Activated naive CD4-positive, alpha-beta T cell treated with anti-CD3 and anti-CD28 coated beads, Interleukin-2, amount 10 ng/mL, durations not matched to agents 7 days and 5 days (primary cell): Measurements from ENCODE around the gene ELOVL5.
A peak's percentile ranks its signal among the peaks of the same experiment; 100 is the strongest.

Source experiments
- CTCF ChIA-PET: fragments of 350-600 bp; sonication (Branson Sonifier 250); formaldehyde crosslinking; loops from one replicate; lab custom pipeline; 2021; ENCODE audit warnings: antibody characterized with exemption; lab: Charles Lee
- DNase-seq: peaks from one replicate; pipeline ENCODE4 v3.0.0-alpha.2; 2020
- H3K27ac Mint-ChIP-seq: one replicate; pipeline ENCODE4 v1.8.0; 2021; ENCODE audit warnings: mild to moderate bottlenecking, moderate library complexity, mixed read lengths
- H3K27me3 Mint-ChIP-seq: one replicate; pipeline ENCODE4 v1.8.0; 2021; ENCODE audit warnings: mild to moderate bottlenecking, mixed read lengths
- H3K36me3 Mint-ChIP-seq: one replicate; pipeline ENCODE4 v1.8.0; 2021; ENCODE audit warnings: mixed read lengths
- H3K4me1 Mint-ChIP-seq: one replicate; pipeline ENCODE4 v1.8.0; 2021; ENCODE audit warnings: mixed read lengths
- H3K4me3 Mint-ChIP-seq: one replicate; pipeline ENCODE4 v1.8.0; 2021; ENCODE audit warnings: mild to moderate bottlenecking, moderate library complexity, mixed read lengths
- H3K9me3 Mint-ChIP-seq: one replicate; pipeline ENCODE4 v1.8.0; 2021; ENCODE audit warnings: mixed read lengths

Gene ELOVL5

GRCh38 chr6:53300656-53301551 lies 47.8 kb downstream of the ELOVL5 start:
- no peak overlapping the region for H3K4me3 Mint-ChIP-seq
- H3K9me3 Mint-ChIP-seq, result no peaks in the 10 kb centered on the region
- CTCF ChIA-PET, result interaction anchor here (0.7 to 1.4 kb wide), 3 partner anchors 10 to 128 kb away, joined by 3 to 5 read pairs (median 3); no protein-coding TSS in a partner anchor
- H3K4me1 Mint-ChIP-seq, result peaks cover 61% of the 10 kb centered on the region
- peak; percentile 27 for DNase-seq
- no peaks in the 10 kb centered on the region for H3K27me3 Mint-ChIP-seq
- peaks cover 11% of the 10 kb centered on the region for H3K36me3 Mint-ChIP-seq
- H3K27ac Mint-ChIP-seq, result no peak overlapping the region

GRCh38 chr6:53299331-53300005 lies 49.3 kb downstream of the ELOVL5 start:
- no peak for DNase-seq
- no peaks in the 10 kb centered on the region for H3K9me3 Mint-ChIP-seq
- H3K4me3 Mint-ChIP-seq, result no peak overlapping the region
- no peaks in the 10 kb centered on the region for H3K27me3 Mint-ChIP-seq
- H3K36me3 Mint-ChIP-seq, result peaks cover 13% of the 10 kb centered on the region
- CTCF ChIA-PET, result no interaction called here
- H3K27ac Mint-ChIP-seq, result no peak overlapping the region
- H3K4me1 Mint-ChIP-seq, result peaks cover 67% of the 10 kb centered on the region

- Mint-ChIP-seq H3K4me3 (no peak overlapping the region), H3K27ac (no peak overlapping the region), H3K4me1 (peaks cover 54% of the 10 kb centered on the region), H3K27me3 (no peaks in the 10 kb centered on the region), H3K9me3 (no peaks in the 10 kb centered on the region), H3K36me3 (peaks cover 24% of the 10 kb centered on the region)
- DNase-seq, result no peak
- CTCF ChIA-PET, result no interaction called here
Measured at GRCh38 chr6:53297004-53297403, 51.7 kb downstream of the ELOVL5 start.

- Mint-ChIP-seq H3K4me3 (no peak overlapping the region), H3K27ac (peak overlapping the region; percentile 45), H3K36me3 (peaks cover 37% of the 10 kb centered on the region), H3K27me3 (no peaks in the 10 kb centered on the region), H3K9me3 (no peaks in the 10 kb centered on the region), H3K4me1 (peaks cover 52% of the 10 kb centered on the region)
- CTCF ChIA-PET, result no interaction called here
- DNase-seq, result no peak
Measured at GRCh38 chr6:53295176-53295575, 53.6 kb downstream of the ELOVL5 start.

GRCh38 chr6:53294611-53295010 lies 54.1 kb downstream of the ELOVL5 start:
- Mint-ChIP-seq H3K27ac (peak overlapping the region; percentile 45), H3K27me3 (no peaks in the 10 kb centered on the region), H3K4me3 (no peak overlapping the region), H3K4me1 (peaks cover 51% of the 10 kb centered on the region), H3K9me3 (no peaks in the 10 kb centered on the region), H3K36me3 (peaks cover 39% of the 10 kb centered on the region)
- CTCF ChIA-PET, result interaction anchor here (0.8 to 1.4 kb wide), 2 partner anchors 8 to 10 kb away, joined by 3 to 4 read pairs; no protein-coding TSS in a partner anchor
- DNase-seq, result no peak

- peaks cover 49% of the 10 kb centered on the region for H3K4me1 Mint-ChIP-seq
- CTCF ChIA-PET, result interaction anchor here (0.8 to 1.4 kb wide), 2 partner anchors 9 kb away, joined by 3 to 4 read pairs; no protein-coding TSS in a partner anchor
- H3K9me3 Mint-ChIP-seq, result no peaks in the 10 kb centered on the region
- peak overlapping the region; percentile 20 for H3K27ac Mint-ChIP-seq
- no peaks in the 10 kb centered on the region for H3K27me3 Mint-ChIP-seq
- DNase-seq, result no peak
- no peak overlapping the region for H3K4me3 Mint-ChIP-seq
- H3K36me3 Mint-ChIP-seq, result peaks cover 37% of the 10 kb centered on the region
Measured at GRCh38 chr6:53294095-53294494, 54.7 kb downstream of the ELOVL5 start.

GRCh38 chr6:53293691-53294090 lies 55.1 kb downstream of the ELOVL5 start:
- peak overlapping the region; percentile 5 for H3K27ac Mint-ChIP-seq

GRCh38 chr6:53290537-53291510 lies 57.9 kb downstream of the ELOVL5 start:
- Mint-ChIP-seq H3K27me3 (no peaks in the 10 kb centered on the region), H3K4me1 (peaks cover 42% of the 10 kb centered on the region), H3K4me3 (peak overlapping the region; percentile 8), H3K27ac (peak overlapping the region; percentile 73), H3K36me3 (peaks cover 56% of the 10 kb centered on the region), H3K9me3 (no peaks in the 10 kb centered on the region)
- CTCF ChIA-PET, result interaction anchor here (1.0 to 2.1 kb wide), 3 partner anchors 11 to 119 kb away, joined by 3 to 7 read pairs (median 5); no protein-coding TSS in a partner anchor
- no peak for DNase-seq

More at GRCh38 chr6:53293691-53294090, 55.1 kb downstream of the ELOVL5 start:
- CTCF ChIA-PET, result interaction anchor here (1.4 kb wide), 1 partner anchor 9 kb away, joined by 4 read pairs; no protein-coding TSS in a partner anchor
- Mint-ChIP-seq H3K4me1 (peaks cover 47% of the 10 kb centered on the region), H3K4me3 (no peak overlapping the region), H3K27me3 (no peaks in the 10 kb centered on the region), H3K9me3 (no peaks in the 10 kb centered on the region), H3K36me3 (peaks cover 37% of the 10 kb centered on the region)
- no peak for DNase-seq

GRCh38 chr6:53287336-53288225 lies 61.2 kb downstream of the ELOVL5 start:
- no peak for DNase-seq
- Mint-ChIP-seq H3K4me3 (no peak overlapping the region), H3K4me1 (peaks cover 40% of the 10 kb centered on the region), H3K36me3 (peaks cover 58% of the 10 kb centered on the region), H3K9me3 (no peaks in the 10 kb centered on the region), H3K27ac (no peak overlapping the region), H3K27me3 (no peaks in the 10 kb centered on the region)
- CTCF ChIA-PET, result no interaction called here

GRCh38 chr6:53284901-53285300 lies 63.8 kb downstream of the ELOVL5 start:
- Mint-ChIP-seq H3K4me3 (no peak overlapping the region), H3K27me3 (no peaks in the 10 kb centered on the region), H3K9me3 (no peaks in the 10 kb centered on the region), H3K4me1 (peaks cover 28% of the 10 kb centered on the region), H3K27ac (no peak overlapping the region), H3K36me3 (peaks cover 61% of the 10 kb centered on the region)
- DNase-seq, result no peak
- CTCF ChIA-PET, result interaction anchor here (0.6 to 1.2 kb wide), 3 partner anchors 9 to 126 kb away, joined by 3 to 5 read pairs (median 3); no protein-coding TSS in a partner anchor

GRCh38 chr6:53282741-53283140 lies 66.0 kb downstream of the ELOVL5 start:
- CTCF ChIA-PET, result no interaction called here
- peaks cover 68% of the 10 kb centered on the region for H3K36me3 Mint-ChIP-seq
- H3K4me1 Mint-ChIP-seq, result peaks cover 21% of the 10 kb centered on the region
- H3K9me3 Mint-ChIP-seq, result no peaks in the 10 kb centered on the region
- no peak for DNase-seq
- H3K27me3 Mint-ChIP-seq, result no peaks in the 10 kb centered on the region
- H3K4me3 Mint-ChIP-seq, result no peak overlapping the region
- peak overlapping the region; percentile 11 for H3K27ac Mint-ChIP-seq

GRCh38 chr6:53282234-53282633 lies 66.5 kb downstream of the ELOVL5 start:
- no peaks in the 10 kb centered on the region for H3K9me3 Mint-ChIP-seq
- H3K27me3 Mint-ChIP-seq, result no peaks in the 10 kb centered on the region
- peaks cover 21% of the 10 kb centered on the region for H3K4me1 Mint-ChIP-seq
- DNase-seq, result no peak
- no peak overlapping the region for H3K27ac Mint-ChIP-seq
- CTCF ChIA-PET, result no interaction called here
- peaks cover 68% of the 10 kb centered on the region for H3K36me3 Mint-ChIP-seq
- H3K4me3 Mint-ChIP-seq, result no peak overlapping the region
